ENCODE data around the gene VSIG4. TPM values are rescaled to one million over a fixed set of nuclear protein-coding genes. Genes with fewer than 3 reads are reported as not detected.
A peak's percentile ranks its signal among the peaks of the same experiment; 100 is the strongest.

VSIG4 gene, protein sequence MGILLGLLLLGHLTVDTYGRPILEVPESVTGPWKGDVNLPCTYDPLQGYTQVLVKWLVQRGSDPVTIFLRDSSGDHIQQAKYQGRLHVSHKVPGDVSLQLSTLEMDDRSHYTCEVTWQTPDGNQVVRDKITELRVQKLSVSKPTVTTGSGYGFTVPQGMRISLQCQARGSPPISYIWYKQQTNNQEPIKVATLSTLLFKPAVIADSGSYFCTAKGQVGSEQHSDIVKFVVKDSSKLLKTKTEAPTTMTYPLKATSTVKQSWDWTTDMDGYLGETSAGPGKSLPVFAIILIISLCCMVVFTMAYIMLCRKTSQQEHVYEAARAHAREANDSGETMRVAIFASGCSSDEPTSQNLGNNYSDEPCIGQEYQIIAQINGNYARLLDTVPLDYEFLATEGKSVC
- 10 to 100 TPM in 3 of 4 donors, 1 to 10 TPM in 1; 8.7 to 20.4 (median 14.7) TPM for total RNA-seq

DNA sequence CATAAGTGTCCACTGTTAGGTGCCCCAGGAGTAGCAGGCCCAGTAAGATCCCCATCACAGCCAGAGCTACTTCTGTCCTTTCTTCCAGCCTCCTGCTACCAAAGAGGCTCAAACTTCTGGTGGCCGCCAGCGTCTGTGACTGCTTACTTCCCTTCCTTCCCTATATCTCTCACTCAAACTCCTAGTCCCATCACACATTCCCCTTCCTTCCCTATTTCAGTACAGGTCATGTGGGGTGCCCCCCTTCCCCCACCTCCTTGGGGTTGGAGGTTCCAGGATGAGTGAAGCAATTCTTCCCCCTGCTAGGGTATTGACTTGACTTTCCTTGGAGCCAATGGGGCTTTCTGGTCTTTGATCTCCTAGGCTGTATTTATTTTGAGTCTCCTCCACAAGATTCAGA lies at the start of gene VSIG4:
VSIG4 (minus strand) TSS at position 137 of the 400 bp plus-strand sequence; CDS start at position 55, 82 bp downstream.
- no peak for DNase-seq (ENCODE audit: low spot score in 2 of 2)
- no peak within 1 kb of the TSS for H3K27ac ChIP-seq
- no peaks in the 10 kb centered on the region for H3K36me3 ChIP-seq
- no peaks in the 10 kb centered on the region for H3K27me3 ChIP-seq
- peak within 1 kb of the TSS; percentile 20 for H3K4me3 ChIP-seq
- no peaks in the 10 kb centered on the region for H3K9me3 ChIP-seq
- TF ChIP-seq, protein P1, sequence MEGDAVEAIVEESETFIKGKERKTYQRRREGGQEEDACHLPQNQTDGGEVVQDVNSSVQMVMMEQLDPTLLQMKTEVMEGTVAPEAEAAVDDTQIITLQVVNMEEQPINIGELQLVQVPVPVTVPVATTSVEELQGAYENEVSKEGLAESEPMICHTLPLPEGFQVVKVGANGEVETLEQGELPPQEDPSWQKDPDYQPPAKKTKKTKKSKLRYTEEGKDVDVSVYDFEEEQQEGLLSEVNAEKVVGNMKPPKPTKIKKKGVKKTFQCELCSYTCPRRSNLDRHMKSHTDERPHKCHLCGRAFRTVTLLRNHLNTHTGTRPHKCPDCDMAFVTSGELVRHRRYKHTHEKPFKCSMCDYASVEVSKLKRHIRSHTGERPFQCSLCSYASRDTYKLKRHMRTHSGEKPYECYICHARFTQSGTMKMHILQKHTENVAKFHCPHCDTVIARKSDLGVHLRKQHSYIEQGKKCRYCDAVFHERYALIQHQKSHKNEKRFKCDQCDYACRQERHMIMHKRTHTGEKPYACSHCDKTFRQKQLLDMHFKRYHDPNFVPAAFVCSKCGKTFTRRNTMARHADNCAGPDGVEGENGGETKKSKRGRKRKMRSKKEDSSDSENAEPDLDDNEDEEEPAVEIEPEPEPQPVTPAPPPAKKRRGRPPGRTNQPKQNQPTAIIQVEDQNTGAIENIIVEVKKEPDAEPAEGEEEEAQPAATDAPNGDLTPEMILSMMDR (IDR thresholded peaks at IDR 0.05) = no peak
- no peak for TF ChIP-seq POLR2AphosphoS5 (IDR thresholded peaks at IDR 0.05)
- no peak for TF ChIP-seq POLR2A (IDR thresholded peaks at IDR 0.05)
- no peak for TF ChIP-seq EP300 (IDR thresholded peaks at IDR 0.05)
- no peaks in the 10 kb centered on the region for H3K4me1 ChIP-seq
- WGBS = 82% methylated on average over 2 of the region's 2 CpGs

- DNase-seq (ENCODE audit: low spot score in 2 of 2) = no peak
- WGBS = 55% methylated on average over 1 of the region's 1 CpG
- Histone ChIP-seq H3K4me1 (no peaks in the 10 kb centered on the region), H3K9me3 (no peaks in the 10 kb centered on the region), H3K36me3 (no peaks in the 10 kb centered on the region), H3K27ac (no peak overlapping the region), H3K4me3 (no peak overlapping the region), H3K27me3 (no peaks in the 10 kb centered on the region)
- TF ChIP-seq, protein P1 (IDR thresholded peaks at IDR 0.05) = no peak
- TF ChIP-seq POLR2A (IDR thresholded peaks at IDR 0.05) (no peak), POLR2AphosphoS5 (IDR thresholded peaks at IDR 0.05) (no peak), EP300 (IDR thresholded peaks at IDR 0.05) (no peak)
Measured at GRCh38 chrX:66076801-66077200, 36.9 kb upstream of the VSIG4 start.

DNA sequence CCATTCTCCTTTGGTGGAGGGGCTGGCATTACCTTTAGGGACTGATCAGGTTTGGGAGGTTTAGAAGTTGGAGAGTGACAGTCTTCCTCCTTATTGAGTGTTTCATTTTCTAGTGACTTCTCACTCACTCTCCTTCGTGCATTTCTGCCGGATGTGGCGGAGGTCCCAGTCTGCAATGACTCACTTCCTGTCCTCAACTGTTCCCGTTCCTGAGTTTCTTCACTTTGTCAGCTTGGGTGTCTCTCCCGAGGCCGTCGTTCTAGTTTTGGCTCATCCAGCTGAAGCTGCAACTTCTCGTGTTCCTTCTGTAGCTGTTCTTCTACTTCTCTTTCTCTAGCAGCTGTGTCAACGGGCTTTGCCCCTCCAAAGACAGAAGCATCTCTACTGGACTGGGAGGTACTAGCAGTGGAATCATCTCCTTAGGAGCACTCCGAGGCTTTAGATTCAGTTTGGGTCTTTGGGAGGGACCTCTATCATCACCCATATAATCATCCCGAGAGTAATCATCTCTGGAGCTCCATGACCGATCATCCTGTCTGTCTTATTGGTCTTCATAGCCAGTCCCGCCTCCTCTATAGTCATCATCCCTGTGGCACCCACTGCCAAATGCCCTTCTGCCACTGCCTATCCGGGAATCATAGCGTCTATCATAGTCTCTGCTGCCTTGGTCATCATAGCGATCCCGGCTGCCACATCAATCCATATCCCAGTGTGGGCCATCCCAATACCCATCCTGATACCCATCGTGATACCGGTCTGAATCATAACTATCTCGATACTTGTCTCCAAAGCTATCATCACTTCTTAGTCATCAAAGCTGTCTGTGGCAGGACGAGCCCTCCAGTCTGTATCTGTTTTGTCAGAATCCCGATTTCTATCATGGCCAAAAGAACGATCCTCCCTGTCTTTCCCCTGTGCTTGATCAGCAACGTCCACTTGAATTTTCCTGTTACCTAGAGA lies 35.3 kb upstream of the VSIG4 start:
- Histone ChIP-seq H3K4me3 (no peak overlapping the region), H3K27ac (no peak overlapping the region), H3K36me3 (no peaks in the 10 kb centered on the region), H3K9me3 (no peaks in the 10 kb centered on the region), H3K27me3 (no peaks in the 10 kb centered on the region), H3K4me1 (no peaks in the 10 kb centered on the region)
- 70% methylated on average over 24 of the region's 24 CpGs for WGBS
- DNase-seq (ENCODE audit: low spot score in 2 of 2) = no peak
- TF ChIP-seq POLR2AphosphoS5 (IDR thresholded peaks at IDR 0.05) = no peak
- TF ChIP-seq, protein P1 (IDR thresholded peaks at IDR 0.05) = no peak
- peak in 1 of 2 donors; percentile 10 for TF ChIP-seq POLR2A (IDR thresholded peaks at IDR 0.05)
- TF ChIP-seq EP300 (IDR thresholded peaks at IDR 0.05) = no peak

- Histone ChIP-seq H3K4me1 (no peaks in the 10 kb centered on the region), H3K4me3 (no peak overlapping the region), H3K27me3 (no peaks in the 10 kb centered on the region), H3K9me3 (no peaks in the 10 kb centered on the region), H3K36me3 (no peaks in the 10 kb centered on the region), H3K27ac (no peak overlapping the region)
- DNase-seq (ENCODE audit: low spot score in 2 of 2) = no peak
- WGBS = 33% methylated on average over 1 of the region's 1 CpG
- TF ChIP-seq POLR2AphosphoS5 (IDR thresholded peaks at IDR 0.05) = no peak
- TF ChIP-seq POLR2A (IDR thresholded peaks at IDR 0.05) = no peak
- TF ChIP-seq, protein P1 (IDR thresholded peaks at IDR 0.05) = no peak
- TF ChIP-seq EP300 (IDR thresholded peaks at IDR 0.05) = no peak
Measured at GRCh38 chrX:66071126-66071525, 31.2 kb upstream of the VSIG4 start.
